HG03066 (cell line): ENCODE data around the gene ZNF688.

ENCODE experiments used
- ATAC-seq: cut with Tn5 transposase; IDR thresholded peaks from one replicate; pipeline ENCODE4 v1.9.1; 2021; ENCODE audit warnings: low read depth; ENCODE audit not compliant: unreplicated experiment

The ZNF688 gene

GRCh38 chr16:30585400-30586191, 14.1 kb upstream of the ZNF688 start, which contains the start of gene ZNF785:
ZNF785 (minus strand) TSS chr16:30585697; CDS start chr16:30585611, 86 bp downstream.
- peak; percentile 94 for ATAC-seq

DNA sequence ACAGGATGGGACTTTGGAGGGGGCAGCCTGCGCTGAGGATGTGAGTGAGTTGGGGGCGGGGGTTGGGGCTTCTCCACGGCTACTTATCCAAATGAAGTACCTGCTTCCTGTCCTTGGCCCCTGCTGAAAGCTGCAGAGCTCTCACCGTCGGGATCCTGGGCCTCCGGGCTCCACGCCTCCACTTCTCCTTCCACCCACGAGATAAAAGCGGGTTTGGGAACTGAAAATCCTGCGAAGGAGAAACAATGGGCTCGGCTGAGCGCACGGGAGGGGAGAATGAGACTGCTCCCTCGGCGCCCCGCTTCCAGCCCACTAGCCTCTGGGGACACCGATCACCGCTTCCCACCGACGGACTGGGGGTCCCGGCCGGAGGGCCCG, 13.5 kb upstream of the ZNF688 start:
- no peak for ATAC-seq

- no peak for ATAC-seq
Observed at GRCh38 chr16:30582611-30583340, 11.3 kb upstream of the ZNF688 start.

GRCh38 chr16:30581457-30581856, 9.9 kb upstream of the ZNF688 start:
- ATAC-seq, result no peak

DNA sequence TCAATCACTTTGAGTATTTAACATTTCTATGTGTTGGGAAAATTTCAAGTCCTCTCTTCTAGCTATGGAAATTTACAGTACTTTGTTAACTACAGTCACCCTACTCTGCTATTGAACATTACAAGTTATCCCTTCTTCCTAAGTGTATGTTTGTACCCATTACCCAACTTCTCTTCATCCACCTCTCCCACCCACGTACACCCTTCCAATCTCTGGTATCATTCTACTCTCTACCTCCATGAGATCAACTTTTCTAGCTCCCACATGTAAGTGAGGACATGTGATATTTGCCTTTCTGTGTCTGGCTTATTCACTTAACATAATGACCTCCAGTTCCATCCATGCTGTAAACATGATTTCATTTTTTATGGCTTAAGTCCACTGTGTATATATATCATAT, 3.2 kb upstream of the ZNF688 start:
- ATAC-seq, result no peak

DNA sequence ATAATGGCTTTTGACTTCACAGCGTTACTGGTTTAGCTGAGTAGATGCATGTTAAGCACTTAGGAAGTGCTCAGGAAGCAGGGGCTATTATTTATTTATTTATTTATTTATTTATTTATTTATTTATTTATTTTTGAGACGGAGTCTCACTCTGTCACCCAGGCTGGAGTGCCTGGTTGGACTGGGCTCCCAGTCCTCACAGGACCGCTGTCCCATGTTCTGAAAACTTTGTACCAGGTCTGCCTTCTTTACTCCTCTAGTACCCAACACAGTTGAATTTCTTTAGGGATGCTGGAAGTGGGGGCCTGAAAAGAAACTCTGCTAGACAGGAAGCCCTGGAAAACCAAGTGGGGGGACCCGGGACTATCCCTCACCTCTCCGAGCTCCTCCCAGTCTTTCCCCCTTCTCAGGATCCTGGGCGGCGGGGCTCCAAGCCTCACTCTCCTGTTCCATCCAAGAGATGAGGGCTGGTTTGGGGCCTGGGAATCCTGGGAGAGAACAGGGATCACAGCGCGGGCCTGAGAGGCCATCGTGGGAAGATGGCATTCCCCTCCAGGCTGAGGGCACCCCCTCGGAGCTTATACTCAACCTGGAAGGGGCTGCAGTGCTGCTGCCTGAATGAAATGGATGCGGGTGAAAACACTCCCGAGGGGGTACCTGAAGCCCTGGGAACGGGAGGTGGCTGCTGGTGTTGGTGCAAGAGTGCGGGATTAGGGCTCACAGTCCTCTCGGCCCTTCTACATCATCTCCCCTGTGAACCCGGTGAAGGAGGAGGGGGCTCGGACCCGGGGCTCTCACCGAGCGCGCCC, 674 bp downstream of the ZNF688 start:
- no peak for ATAC-seq

DNA sequence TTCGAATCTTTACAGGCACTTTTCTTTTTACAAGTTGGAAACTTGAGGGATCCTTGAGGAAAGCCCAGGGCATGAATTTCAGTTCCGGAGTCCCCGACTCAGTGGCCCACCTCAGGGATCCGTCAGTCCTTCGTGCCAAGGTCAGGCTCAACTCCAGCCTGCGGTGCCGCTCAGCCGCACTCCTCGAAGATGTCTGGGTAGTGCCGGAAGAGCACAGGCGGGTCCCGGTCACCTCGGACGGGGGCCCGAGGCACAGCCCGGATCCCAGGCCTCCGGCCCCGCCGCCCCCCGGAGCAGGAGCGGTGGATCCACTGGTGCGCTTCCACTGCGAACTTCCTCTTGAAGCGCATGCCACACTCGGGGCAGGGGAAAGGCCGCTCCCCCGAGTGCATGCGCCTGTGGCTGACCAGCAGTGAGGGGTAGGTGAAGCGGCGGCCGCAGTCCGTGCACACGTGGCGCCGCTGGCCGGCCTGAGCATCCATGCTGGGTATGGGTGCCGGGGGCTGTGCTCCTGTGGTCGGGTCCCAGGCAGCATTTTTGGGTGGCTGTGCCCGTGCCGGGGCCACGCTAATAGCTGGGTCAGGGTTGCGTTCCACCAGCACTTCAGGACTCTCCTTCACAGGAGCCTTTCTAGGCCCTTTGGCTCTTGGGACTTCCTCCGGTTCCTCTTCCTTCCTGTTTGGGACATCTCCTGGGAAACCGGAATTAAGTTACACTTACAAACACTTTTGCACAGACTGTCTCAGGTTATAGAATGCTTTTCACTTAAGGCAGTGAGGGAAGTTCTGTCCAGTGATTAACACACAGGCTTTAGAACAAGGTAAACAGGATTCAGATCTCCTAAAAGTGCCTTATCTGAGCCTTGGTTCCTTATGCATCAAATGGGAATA, 1.5 kb downstream of the ZNF688 start:
- no peak for ATAC-seq

DNA sequence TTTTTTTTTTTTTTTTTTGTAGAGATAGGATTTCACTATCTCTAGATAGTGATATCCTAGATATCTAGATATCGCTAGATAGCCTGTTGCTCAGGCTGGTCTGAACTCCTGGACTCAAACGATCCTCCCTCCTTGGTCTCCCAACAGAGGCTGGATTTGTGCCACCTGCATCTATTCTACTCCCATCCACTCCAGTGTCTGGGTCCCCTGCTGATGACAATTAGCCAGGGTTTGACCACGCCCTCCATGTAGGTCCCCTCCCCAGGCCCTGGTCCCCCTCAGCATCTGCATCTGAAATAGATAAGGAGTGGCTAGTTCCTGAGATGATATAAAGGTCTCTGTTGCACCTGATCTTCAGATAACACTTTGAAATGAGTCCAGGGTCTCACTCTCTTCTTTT, 2.2 kb downstream of the ZNF688 start:
- no peak for ATAC-seq

DNA sequence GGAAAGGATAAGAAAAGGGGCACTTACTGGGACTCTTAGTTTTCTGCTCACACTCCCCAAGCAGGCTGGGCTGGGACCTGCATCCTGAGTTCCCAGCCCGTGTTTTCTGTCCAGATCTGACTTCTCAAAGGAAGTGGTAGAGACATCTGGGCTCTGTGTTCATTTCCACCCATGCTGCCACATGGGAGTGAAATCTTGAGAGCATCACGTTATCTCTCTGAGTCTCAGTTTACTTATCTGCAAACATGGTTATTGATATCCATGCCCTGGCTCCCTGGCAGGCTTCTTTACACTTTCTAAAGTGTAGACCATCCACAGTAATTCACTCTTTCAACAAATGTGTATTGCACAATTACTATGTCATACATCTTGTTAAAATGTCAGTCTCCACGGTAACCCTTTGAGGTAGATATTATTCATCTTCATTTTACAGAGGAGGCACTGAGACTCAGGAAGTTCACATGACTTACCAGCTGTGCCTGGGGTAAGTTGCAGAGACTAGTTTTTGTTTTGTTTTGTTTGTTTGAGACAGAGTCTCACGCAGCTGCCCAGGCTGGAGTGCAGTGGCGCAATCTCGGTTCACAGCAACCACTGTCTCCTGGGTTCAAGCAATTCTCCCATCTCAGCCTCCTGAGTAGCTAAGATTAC, 3.4 kb downstream of the ZNF688 start:
- peak; percentile 36 for ATAC-seq

GRCh38 chr16:30567160-30567990, 4.1 kb downstream of the ZNF688 start:
- ATAC-seq, result no peak

- no peak for ATAC-seq
Observed at GRCh38 chr16:30566531-30566930, 5.0 kb downstream of the ZNF688 start.

DNA sequence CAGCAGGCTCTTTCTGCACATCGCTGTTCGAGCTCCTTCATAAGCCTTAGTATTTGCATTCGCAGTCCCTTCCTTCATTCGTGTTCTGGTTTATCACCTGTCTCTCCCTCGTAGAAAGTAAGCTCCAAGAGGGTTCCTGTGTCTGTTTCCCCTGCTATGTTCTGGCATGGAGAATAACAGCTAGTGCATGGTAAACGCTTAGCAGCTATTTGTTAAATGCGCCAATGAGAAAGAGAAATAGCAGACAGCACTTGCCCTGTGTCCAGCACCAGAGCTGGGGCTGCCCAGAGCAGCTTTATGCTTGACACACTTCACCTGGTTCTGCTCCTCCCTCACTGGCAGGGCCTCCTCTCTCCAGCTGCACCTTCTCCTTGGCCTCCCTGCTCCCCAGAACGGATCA, 5.5 kb downstream of the ZNF688 start:
- no peak for ATAC-seq

- no peak for ATAC-seq
Observed at GRCh38 chr16:30565526-30565925, 6.0 kb downstream of the ZNF688 start.

DNA sequence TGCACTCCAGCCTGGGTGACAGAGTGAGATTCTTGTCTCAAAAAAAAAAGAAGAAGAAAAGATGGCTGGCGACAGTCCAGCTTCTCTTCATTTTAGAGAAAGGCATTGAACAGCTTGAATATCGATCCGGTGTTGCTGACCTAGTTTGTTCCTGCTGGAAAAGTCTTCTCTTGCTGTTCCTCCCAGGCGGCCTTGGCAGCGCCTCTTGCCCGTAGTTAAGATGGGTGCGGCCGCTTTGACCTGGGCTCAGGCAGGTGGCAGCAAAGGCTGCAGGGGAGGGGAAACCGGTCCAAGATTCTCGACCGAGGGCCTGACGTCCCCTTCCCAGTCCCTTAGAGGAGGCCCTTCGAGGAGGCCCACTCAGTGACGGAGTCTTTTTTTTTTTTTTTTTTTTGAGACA, 9.5 kb downstream of the ZNF688 start:
- no peak for ATAC-seq

DNA sequence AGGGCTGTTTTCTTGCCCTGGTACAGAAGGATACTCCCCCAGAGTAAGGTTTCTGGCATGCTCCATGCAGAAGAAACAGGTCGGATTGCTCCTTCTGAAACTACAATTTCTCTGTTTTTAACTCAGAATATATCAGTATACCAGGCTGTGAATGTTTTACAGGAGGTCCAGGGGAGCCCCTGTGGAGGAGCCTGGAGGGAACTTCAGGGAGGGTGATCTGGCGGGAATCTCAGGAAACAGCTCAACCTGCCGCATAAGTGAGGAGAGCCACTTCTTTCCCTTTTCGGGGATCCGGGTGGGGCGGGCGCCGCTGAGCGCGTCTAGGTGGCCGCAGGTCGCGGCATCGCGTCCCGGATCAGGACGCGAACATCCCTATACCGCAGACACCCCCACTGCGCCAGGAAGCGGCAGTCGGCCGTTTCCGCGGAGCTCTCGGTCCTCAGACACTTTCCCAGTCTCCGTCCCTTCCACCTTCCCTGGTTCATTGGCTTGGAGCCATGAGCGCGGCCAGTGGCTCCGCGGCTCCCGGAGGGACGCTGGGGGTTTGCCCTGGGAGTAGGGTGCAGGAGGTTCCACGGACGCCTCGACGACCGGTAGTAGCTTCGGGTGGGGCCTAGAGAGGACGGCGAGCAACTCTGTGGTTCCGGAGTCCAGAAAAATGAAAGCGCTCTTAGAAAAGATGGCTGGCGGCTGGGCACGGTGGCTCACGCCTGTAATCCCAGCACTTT, 10.3 kb downstream of the ZNF688 start:
- no peak for ATAC-seq

GRCh38 chr16:30559690-30560089, 11.8 kb downstream of the ZNF688 start:
- ATAC-seq, result no peak

DNA sequence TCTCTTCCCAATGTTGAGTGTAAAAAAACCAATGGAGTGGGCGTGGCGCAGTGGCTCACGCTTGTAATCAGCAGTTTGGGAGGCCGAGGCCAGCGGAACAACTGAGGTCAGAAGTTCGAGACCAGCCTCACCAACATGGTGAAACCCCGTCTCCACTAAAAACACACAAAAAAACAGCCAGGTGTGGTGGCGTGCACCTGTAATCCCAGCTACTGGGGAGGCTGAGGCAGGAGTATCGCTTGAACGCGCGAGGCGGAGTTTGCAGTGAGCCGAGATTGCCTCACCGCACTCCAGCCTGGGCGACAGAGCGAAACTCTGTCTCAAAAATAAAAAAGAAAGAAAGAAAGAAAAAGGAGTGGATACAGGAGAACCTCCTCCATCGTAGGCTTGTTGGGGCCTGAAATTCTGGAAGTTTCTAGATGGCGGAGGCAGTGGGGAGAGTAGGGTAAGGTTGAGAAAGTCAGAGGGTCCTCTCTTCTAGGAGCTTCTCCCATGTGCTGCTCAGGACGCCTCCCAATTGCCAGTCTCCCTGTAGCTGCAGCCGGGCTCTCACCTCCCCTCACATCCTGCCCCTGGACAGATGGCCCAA, 12.6 kb downstream of the ZNF688 start:
- ATAC-seq, result no peak
